ENCODE measurements around the gene CTH. TPM values are rescaled to one million over a fixed set of nuclear protein-coding genes. Genes with fewer than 3 reads are reported as not detected.
"Not testable (repeated sequence)": the region's sequence is repeated elsewhere in the genome, so short reads cannot be mapped to it uniquely, and the experiment has no call there.

Gene CTH
- total RNA-seq, 1 donor from 2014 or later: 8.7 TPM

DNA sequence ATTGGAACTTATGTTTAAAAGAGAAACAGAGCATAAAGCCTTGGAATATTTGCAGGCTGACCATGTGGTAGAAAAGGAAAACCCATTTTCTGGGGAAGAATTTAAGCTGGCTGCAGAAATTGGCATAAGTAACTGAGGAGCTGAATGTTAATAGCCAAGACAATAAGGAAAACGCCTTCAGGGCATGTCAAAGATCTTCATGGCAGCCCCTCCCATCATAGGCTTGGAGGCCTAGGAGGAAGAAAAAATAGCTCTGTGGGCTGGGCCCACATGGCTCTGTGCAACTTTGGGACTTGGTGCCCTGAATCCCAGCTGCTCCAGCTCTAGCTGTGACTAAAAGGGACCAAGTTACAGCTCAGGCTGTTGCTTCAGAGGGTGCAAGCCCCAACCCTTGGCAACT lies 51.5 kb downstream of the CTH start:
- peaks cover 7% of the 10 kb centered on the region for H3K4me1 Mint-ChIP-seq (ENCODE audit: unreplicated experiment)
- no peaks in the 10 kb centered on the region for H3K36me3 Mint-ChIP-seq
- H3K27me3 Mint-ChIP-seq: peaks cover 13% of the 10 kb centered on the region
- H3K27ac Mint-ChIP-seq: no peak overlapping the region
- H3K9me3 Mint-ChIP-seq: no peaks in the 10 kb centered on the region
- TF ChIP-seq, protein P1, sequence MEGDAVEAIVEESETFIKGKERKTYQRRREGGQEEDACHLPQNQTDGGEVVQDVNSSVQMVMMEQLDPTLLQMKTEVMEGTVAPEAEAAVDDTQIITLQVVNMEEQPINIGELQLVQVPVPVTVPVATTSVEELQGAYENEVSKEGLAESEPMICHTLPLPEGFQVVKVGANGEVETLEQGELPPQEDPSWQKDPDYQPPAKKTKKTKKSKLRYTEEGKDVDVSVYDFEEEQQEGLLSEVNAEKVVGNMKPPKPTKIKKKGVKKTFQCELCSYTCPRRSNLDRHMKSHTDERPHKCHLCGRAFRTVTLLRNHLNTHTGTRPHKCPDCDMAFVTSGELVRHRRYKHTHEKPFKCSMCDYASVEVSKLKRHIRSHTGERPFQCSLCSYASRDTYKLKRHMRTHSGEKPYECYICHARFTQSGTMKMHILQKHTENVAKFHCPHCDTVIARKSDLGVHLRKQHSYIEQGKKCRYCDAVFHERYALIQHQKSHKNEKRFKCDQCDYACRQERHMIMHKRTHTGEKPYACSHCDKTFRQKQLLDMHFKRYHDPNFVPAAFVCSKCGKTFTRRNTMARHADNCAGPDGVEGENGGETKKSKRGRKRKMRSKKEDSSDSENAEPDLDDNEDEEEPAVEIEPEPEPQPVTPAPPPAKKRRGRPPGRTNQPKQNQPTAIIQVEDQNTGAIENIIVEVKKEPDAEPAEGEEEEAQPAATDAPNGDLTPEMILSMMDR (conservative IDR thresholded peaks at IDR 0.05): no peak
- no peak overlapping the region for H3K4me3 Mint-ChIP-seq
- no peak for DNase-seq (ENCODE audit: extremely low spot score, unreplicated experiment)

DNA sequence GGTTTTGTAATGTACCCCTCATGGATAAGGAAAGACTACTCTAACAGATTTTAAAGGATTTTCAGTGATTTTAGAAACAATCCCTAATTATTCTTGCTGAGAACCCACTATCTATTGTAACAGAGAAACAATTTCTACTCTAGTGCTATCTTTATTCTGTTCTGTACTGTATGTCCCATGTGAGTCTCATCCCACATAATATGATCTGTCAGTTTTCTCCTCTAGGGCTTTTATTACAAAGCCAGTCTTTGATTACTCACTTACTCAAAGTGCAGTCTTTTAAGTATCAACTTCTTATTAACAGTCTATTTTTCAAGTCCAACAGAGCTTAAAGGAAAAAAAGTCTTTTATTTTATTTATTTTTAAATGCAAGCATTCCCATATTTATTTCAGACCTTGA lies 54.8 kb downstream of the CTH start:
- H3K27ac Mint-ChIP-seq: no peak overlapping the region

DNA sequence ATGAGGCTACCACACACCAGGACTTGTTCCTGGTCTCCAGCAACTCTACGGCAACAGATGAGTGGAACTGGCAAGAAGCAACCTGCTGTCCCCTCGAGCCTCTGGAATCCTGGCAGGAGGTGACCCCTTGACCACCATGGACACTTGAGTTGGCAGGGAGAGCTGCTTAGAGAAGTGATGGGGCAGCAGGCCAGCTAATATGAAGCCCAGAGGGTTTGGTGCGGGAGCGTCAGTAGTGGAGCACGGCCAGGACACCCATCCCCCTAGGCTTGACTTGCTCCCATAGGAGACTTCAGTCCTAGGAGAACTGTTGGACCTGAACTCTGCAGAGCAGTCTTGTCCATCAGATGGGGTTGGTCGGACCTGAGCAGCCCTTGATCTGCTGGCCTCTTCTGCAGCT lies 56.5 kb downstream of the CTH start:
- Mint-ChIP-seq H3K36me3 (no peaks in the 10 kb centered on the region), H3K27ac (no peak overlapping the region), H3K27me3 (peaks cover 10% of the 10 kb centered on the region), H3K9me3 (no peaks in the 10 kb centered on the region), H3K4me1 (ENCODE audit: unreplicated experiment) (no peaks in the 10 kb centered on the region), H3K4me3 (no peak overlapping the region)
- DNase-seq (ENCODE audit: extremely low spot score, unreplicated experiment): no peak
- TF ChIP-seq, protein P1 (conservative IDR thresholded peaks at IDR 0.05): no peak

More for the DNA sequence above, 54.8 kb downstream of the CTH start:
- no peak for DNase-seq (ENCODE audit: extremely low spot score, unreplicated experiment)
- no peaks in the 10 kb centered on the region for H3K36me3 Mint-ChIP-seq
- TF ChIP-seq, protein P1 (conservative IDR thresholded peaks at IDR 0.05): no peak
- no peak overlapping the region for H3K4me3 Mint-ChIP-seq
- peaks cover 10% of the 10 kb centered on the region for H3K27me3 Mint-ChIP-seq
- H3K9me3 Mint-ChIP-seq: no peaks in the 10 kb centered on the region
- no peaks in the 10 kb centered on the region for H3K4me1 Mint-ChIP-seq (ENCODE audit: unreplicated experiment)

DNA sequence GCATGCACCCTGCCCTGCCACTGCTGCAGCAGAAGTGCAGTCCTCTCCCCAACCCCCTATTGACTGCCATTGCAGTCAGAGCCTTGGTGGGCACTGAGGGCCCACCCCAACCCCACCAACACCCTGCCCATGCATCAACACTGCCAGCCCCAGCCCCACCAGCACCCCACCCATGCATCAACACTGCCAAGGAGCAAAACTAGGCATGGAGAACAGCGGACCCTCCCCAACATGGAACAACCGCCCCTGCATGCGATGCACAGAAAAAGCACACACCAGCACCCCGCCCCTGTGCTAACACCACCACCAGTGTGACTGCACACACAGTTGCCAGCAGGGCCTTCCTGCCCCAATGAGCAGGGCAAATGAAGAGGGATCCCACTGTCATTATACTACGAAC lies 57.1 kb downstream of the CTH start:
- Mint-ChIP-seq H3K4me3 (no peak overlapping the region), H3K36me3 (no peaks in the 10 kb centered on the region), H3K27ac (no peak overlapping the region), H3K27me3 (peaks cover 10% of the 10 kb centered on the region), H3K4me1 (ENCODE audit: unreplicated experiment) (no peaks in the 10 kb centered on the region), H3K9me3 (no peaks in the 10 kb centered on the region)
- TF ChIP-seq, protein P1 (conservative IDR thresholded peaks at IDR 0.05): no peak
- DNase-seq (ENCODE audit: extremely low spot score, unreplicated experiment): no peak

DNA sequence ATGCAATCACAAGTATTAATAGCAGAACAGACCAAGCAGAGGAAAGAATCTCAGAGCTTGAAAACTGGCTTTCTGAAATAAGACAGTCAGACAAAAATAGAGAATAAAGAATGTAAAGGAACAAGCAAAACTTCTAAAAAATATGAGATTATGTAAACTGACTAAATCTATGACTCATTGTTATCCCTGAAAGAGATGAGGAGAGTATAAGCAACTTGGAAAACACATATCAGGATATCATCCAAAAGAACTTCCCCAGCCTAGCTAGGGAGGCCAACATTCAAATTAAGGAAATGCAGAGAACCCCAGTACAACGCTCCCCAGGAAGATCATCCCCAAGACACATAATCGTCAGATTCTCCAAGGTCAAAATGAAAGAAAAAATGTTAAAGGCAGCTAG lies 58.1 kb downstream of the CTH start:
- not testable (repeated sequence) for H3K9me3 Mint-ChIP-seq
- H3K27me3 Mint-ChIP-seq: peaks cover 10% of the 10 kb centered on the region

DNA sequence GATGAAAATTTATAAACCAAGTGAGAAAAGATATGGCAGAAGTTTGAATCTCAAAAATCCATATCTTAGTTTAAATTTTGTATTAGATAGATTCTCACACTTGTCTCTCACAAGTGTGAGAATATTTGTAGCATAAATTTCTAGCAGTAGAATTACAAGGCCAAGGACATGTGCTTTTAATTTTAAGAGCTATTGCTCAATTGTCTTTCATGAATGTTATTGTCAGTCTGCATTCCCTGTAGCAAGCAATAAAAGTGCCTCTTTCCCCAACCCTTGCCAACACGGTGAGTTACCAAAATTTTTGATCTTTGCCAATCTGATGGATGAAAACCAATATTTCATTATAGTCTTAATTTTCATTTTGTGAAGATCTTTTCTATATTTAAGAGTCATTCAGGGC lies 64.0 kb downstream of the CTH start:
- no peaks in the 10 kb centered on the region for H3K4me1 Mint-ChIP-seq (ENCODE audit: unreplicated experiment)
- TF ChIP-seq, protein P1 (conservative IDR thresholded peaks at IDR 0.05): no peak
- peaks cover 6% of the 10 kb centered on the region for H3K27me3 Mint-ChIP-seq
- H3K9me3 Mint-ChIP-seq: peaks cover 5% of the 10 kb centered on the region
- no peaks in the 10 kb centered on the region for H3K36me3 Mint-ChIP-seq
- H3K27ac Mint-ChIP-seq: no peak overlapping the region
- H3K4me3 Mint-ChIP-seq: no peak overlapping the region
- DNase-seq (ENCODE audit: extremely low spot score, unreplicated experiment): no peak

More for the DNA sequence above, 58.1 kb downstream of the CTH start:
- H3K4me1 Mint-ChIP-seq (ENCODE audit: unreplicated experiment); H3K4me3 Mint-ChIP-seq; DNase-seq (ENCODE audit: extremely low spot score, unreplicated experiment); H3K27ac Mint-ChIP-seq; H3K36me3 Mint-ChIP-seq: not testable (repeated sequence)

All from type B pancreatic cell (in vitro differentiated cells).